Thoracic aorta (tissue), 2 donors: ENCODE data around the gene SLC35A4. TPM values are rescaled to one million over a fixed set of nuclear protein-coding genes. Genes with fewer than 3 reads are reported as not detected.

Source experiments
- ATAC-seq: fragments of 150-250 bp; one replicate; pipeline ENCODE4 v1.8.0; 2017; ENCODE audit warnings: low read depth; ENCODE audit not compliant: insufficient number of reproducible peaks, low FRiP score
- DNase-seq: peaks from one replicate; pipeline ENCODE4 v3.0.0-alpha.2; 2020; ENCODE audit warnings: low spot score
- H3K27ac ChIP-seq, 2 donors: fragments of 200-600 bp; sonication (generic); 1 replicate in 1 of 2; 2 replicates in 1 of 2; pipeline ENCODE4 v1.5.1; 2016; ENCODE audit warnings: mild to moderate bottlenecking in 2 of 2, moderate library complexity in 2 of 2
- H3K27me3 ChIP-seq: fragments of 200-600 bp; sonication (generic); replicated peaks from 2 replicates; pipeline ENCODE4 v1.6.0; 2016; ENCODE audit warnings: mild to moderate bottlenecking; ENCODE audit not compliant: insufficient read depth
- H3K36me3 ChIP-seq: fragments of 200-600 bp; sonication (generic); one replicate; pipeline ENCODE4 v1.5.1; 2016
- H3K4me1 ChIP-seq, 2 donors: fragments of 200-600 bp; sonication (generic); 1 replicate in 1 of 2; 2 replicates in 1 of 2; pipeline versions ENCODE4 v1.5.1 to v1.6.0; 2016; ENCODE audit warnings: low read depth in 2 of 2, mild to moderate bottlenecking in 1 of 2; ENCODE audit not compliant: control insufficient read depth in 1 of 2
- H3K4me3 ChIP-seq: fragments of 200-600 bp; sonication (generic); 2 replicates; pipeline ENCODE4 v1.5.1; 2016; ENCODE audit warnings: mild to moderate bottlenecking
- H3K9me3 ChIP-seq: fragments of 200-600 bp; sonication (generic); 2 replicates; pipeline ENCODE4 v1.5.1; 2016
- total RNA-seq, 2 donors: library from RNA; depleted of rRNA; stranded (reverse); fragments of >200 nt; gene quantifications; one replicate each; pipeline versions ENCODE4 v1.1.0 to v1.2.3, GENCODE V29; 2016
- TF ChIP-seq, protein P1 (sequence below): fragments of 200-600 bp; sonication (generic); IDR thresholded peaks from one replicate; pipeline ENCODE4 v1.5.1; 2019; ENCODE audit warnings: antibody characterized with exemption

SLC35A4 gene
- total RNA-seq, 2 donors from 2014 or later: 21.7 to 40.2 TPM

DNA sequence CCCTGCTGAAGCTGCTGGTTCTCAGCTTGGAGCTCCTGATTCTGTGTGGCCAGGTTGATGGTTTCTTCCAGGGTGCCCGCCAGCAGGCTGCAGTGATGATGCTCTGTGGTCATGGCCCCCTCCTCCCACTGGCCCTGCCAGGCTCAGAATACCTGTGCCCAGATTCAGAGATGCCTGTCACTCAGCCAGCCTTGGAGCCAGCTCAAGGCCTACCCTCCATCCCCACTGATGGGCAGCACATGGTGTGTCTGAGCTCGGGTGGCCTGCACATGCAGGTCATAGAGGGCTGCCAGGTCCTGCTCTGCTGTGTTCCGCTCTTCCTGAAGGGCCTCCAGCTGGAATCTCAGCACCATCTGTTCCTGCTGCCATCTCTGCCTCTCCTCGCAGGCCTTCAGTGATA is 5.4 kb downstream of the SLC35A4 start:
- ATAC-seq (no peak), DNase-seq (no peak)
- TF ChIP-seq, protein P1, sequence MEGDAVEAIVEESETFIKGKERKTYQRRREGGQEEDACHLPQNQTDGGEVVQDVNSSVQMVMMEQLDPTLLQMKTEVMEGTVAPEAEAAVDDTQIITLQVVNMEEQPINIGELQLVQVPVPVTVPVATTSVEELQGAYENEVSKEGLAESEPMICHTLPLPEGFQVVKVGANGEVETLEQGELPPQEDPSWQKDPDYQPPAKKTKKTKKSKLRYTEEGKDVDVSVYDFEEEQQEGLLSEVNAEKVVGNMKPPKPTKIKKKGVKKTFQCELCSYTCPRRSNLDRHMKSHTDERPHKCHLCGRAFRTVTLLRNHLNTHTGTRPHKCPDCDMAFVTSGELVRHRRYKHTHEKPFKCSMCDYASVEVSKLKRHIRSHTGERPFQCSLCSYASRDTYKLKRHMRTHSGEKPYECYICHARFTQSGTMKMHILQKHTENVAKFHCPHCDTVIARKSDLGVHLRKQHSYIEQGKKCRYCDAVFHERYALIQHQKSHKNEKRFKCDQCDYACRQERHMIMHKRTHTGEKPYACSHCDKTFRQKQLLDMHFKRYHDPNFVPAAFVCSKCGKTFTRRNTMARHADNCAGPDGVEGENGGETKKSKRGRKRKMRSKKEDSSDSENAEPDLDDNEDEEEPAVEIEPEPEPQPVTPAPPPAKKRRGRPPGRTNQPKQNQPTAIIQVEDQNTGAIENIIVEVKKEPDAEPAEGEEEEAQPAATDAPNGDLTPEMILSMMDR: no peak
- peaks cover 13% of the 10 kb centered on the region for H3K36me3 ChIP-seq
- H3K4me3 ChIP-seq: no peak overlapping the region
- H3K27ac ChIP-seq: peak overlapping the region; percentile 44 to 65
- peaks cover 13 to 53% of the 10 kb centered on the region in 2 donors for H3K4me1 ChIP-seq
- H3K9me3 ChIP-seq: no peaks in the 10 kb centered on the region
- no peaks in the 10 kb centered on the region for H3K27me3 ChIP-seq

GRCh38 chr5:140570488-140570887 is 5.9 kb downstream of the SLC35A4 start:
- peaks cover 8 to 49% of the 10 kb centered on the region in 2 donors for H3K4me1 ChIP-seq
- H3K27ac ChIP-seq: peak overlapping the region in 1 of 2 donors; percentile 65
- TF ChIP-seq, protein P1: no peak
- no peak overlapping the region for H3K4me3 ChIP-seq
- H3K36me3 ChIP-seq: peaks cover 13% of the 10 kb centered on the region
- DNase-seq (no peak), ATAC-seq (no peak)
- H3K9me3 ChIP-seq: no peaks in the 10 kb centered on the region
- no peaks in the 10 kb centered on the region for H3K27me3 ChIP-seq

GRCh38 chr5:140571105-140571504 is 6.5 kb downstream of the SLC35A4 start:
- H3K4me3 ChIP-seq: no peak overlapping the region
- no peaks in the 10 kb centered on the region for H3K27me3 ChIP-seq
- H3K27ac ChIP-seq: no peak overlapping the region
- peaks cover 13% of the 10 kb centered on the region for H3K36me3 ChIP-seq
- DNase-seq (no peak), ATAC-seq (no peak)
- H3K9me3 ChIP-seq: no peaks in the 10 kb centered on the region
- TF ChIP-seq, protein P1: no peak
- H3K4me1 ChIP-seq: peaks cover 3 to 42% of the 10 kb centered on the region in 2 donors

DNA sequence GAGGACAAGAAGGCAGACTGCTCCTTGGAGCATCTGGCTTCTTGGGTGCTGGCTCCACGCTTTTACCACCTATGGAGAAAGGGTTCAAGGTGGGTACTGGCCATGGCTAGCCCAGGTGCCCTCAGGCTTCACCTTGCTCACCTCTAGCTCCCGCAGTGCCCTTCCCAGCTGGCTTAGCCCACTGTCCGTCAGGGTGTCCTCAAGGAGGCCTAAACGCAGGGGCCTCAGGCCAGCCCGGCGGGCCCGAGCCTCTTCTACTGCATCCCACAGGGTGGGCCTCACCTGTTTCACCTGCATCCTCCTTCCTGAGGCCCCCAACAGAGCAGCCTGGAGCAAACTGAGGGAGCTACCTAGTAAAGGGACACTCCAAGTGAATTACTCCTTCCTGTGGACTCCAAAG is 9.1 kb downstream of the SLC35A4 start:
- Histone ChIP-seq H3K4me1 (peaks cover 5 to 17% of the 10 kb centered on the region in 2 donors), H3K9me3 (no peaks in the 10 kb centered on the region), H3K27me3 (no peaks in the 10 kb centered on the region), H3K4me3 (no peak overlapping the region), H3K36me3 (peaks cover 3% of the 10 kb centered on the region), H3K27ac (no peak overlapping the region)
- DNase-seq (no peak), ATAC-seq (no peak)
- TF ChIP-seq, protein P1: no peak

DNA sequence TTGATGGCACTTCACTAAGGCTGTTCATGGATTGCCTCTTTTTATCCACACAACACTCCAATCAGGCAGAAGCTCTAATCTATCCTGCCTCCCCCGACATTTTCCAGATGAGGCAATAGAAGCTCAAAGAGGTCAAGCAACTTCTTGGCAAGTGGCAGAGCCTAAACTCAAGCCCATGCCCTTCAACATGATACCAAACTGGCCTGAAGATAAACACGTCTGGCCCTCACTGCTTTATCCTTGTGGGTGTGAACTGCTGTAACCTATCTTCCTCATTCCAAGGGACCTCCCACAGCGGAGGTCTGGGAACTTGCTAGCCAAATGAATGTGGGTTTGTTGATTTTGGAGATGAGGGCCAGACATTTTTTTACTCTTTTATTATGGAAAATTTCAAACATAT is 9.5 kb downstream of the SLC35A4 start:
- H3K4me3 ChIP-seq: no peak overlapping the region
- peaks cover 5 to 14% of the 10 kb centered on the region in 2 donors for H3K4me1 ChIP-seq
- peaks cover under 1% of the 10 kb centered on the region for H3K36me3 ChIP-seq
- no peaks in the 10 kb centered on the region for H3K9me3 ChIP-seq
- TF ChIP-seq, protein P1: no peak
- no peak for ATAC-seq
- H3K27ac ChIP-seq: no peak overlapping the region
- no peak for DNase-seq
- H3K27me3 ChIP-seq: no peaks in the 10 kb centered on the region
